M059J (cell line): Measurements from ENCODE around the gene ZFP90. TPM values are rescaled to one million over a fixed set of nuclear protein-coding genes. Genes with fewer than 3 reads are reported as not detected.

Source experiments
- DNase-seq: peaks from one replicate; pipeline ENCODE4 v3.0.0-alpha.2; 2012; ENCODE audit warnings: low read depth
- total RNA-seq: library from RNA; depleted of rRNA; stranded (reverse); fragments of >200 nt; shearing (Covaris generic); gene quantifications from 2 replicates; pipeline ENCODE4 v1.2.3, GENCODE V29; 2014; rRNA removed

ZFP90 gene
- total RNA-seq, 1 experiment from 2014 or later = 22.0 TPM

DNA sequence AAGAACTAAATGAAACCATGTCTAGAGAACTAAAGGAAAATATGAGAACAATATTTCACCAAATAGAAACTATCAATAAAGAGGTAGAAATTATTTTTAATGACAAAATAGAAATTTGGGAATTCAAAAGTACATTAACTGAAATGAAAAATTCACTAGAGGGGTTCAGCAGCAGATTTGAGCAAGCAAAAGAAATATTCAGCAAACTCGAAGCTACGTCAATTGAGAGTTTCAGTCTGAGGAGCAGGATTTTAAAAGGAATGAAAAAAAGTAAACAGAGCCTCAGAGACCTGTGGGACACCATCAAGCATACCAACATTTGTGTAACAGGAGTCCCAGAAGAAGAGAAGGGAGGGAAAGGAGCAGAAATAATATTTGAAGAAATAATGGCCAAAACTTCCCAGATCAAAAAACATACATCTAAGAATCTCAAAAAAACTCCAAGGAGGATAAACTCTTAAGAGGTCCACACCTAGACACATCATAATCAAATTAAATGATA lies 38.3 kb downstream of the ZFP90 start:
- no peak for DNase-seq

GRCh38 chr16:68590201-68590994 lies 51.3 kb downstream of the ZFP90 start:
- DNase-seq = peak; percentile 60

DNA sequence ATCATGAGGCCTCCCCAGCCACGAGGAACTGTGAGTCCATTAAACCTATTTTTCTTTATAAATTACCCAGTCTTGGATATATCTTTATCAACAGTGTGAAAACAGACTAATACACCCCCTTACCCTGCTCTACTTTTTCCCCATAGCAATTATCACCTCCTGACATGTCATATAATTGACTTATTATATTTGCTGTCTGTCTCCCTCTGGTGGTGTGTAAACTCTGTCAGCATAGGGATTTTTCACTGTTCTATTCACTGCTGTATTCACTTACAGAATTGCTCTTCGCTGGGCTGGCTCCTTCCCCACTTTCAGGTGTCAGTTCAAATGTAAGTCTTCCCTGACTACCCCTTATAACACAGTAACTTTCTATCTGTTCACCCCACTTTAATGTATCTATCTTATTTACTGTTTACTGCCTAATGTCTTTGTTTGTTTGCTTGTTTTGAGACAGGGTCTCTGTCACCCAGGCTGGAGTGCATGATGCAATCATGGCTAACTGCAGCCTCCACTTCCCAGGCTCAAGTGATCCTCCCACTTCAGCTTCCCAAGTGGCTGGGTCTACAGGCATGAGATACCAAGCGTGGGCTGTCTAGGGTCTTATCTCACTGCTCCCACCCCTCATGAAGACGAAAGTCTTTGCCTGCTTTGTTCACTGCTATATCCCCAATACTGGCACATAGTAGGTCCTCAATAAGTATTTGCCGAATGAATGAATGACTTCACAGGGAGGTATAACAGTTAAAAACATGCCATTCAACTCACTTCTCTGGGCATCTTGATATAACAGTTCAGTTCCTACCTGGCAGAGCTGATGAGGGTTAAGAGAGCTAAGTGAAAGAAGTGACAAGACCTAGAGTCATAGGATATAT lies 53.6 kb downstream of the ZFP90 start:
- no peak for DNase-seq

DNA sequence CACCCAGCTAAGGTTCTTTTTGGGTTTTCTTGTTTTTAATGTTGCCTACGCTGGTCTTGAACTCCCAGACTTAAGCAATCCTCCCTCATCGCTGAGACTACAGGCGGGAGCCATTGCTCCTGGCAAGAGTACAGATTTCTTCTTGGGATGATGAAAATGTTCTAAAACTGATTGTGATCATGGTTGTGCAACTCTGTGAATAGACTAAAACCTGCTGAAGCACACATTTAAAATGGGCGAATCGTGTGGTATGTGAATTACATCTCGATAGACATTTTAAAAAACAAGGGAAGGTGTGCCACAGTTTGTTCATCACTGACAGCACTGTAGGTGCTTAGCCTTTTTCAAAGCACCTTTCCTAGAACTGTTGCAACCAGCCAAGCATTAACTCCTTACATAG lies 57.2 kb downstream of the ZFP90 start:
- no peak for DNase-seq

DNA sequence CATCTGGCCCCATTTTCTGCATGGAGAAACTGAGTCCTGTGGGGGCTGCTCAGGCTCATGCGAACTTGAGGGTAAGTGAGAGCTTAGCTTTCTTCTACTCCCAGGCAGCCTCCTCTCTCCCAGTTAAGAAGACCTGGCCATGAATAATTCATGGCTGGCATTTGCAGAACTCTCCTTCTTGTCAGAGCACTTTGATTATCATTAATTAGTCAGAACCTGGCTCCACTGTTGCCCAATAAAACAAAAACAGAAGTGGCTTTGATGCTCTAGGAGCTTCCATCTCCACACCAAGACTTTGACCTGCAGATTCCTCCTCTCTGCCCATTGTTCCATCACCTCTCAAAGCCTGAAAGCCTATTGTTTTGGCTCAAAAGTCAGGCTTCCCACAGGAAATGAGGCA lies 60.5 kb downstream of the ZFP90 start:
- peak; percentile 25 for DNase-seq

- peak; percentile 85 for DNase-seq
Measured at GRCh38 chr16:68605746-68606145, 66.7 kb downstream of the ZFP90 start.

GRCh38 chr16:68607443-68607842 lies 68.4 kb downstream of the ZFP90 start:
- DNase-seq = no peak

GRCh38 chr16:68608330-68608729 lies 69.2 kb downstream of the ZFP90 start:
- no peak for DNase-seq

DNA sequence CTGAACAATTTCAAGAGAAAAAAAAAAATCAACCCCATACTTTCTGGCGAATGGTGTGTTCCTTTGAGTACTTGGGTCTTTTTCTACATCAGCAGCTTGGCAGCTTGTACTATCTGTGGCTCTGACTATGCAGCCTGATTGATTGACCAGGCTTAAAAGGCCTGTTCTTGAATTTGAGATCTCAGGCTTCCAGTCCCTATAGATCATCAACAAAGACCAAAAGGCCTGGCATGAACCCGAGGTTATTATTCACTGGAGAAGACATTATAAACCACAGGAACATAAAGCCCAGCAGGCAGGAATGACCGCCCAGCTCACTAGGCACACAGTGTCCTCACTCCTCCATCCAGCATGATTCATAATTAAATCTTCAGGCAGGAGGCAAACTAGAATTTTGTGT lies 73.9 kb downstream of the ZFP90 start:
- no peak for DNase-seq

- no peak for DNase-seq
Measured at GRCh38 chr16:68617734-68618133, 78.6 kb downstream of the ZFP90 start.

Other genes starting within 250 kb of the ZFP90 start
- 11.5 and 13.2 TPM in 2 replicates for gene SLC7A6OS, start 228.3 kb upstream of the ZFP90 start, total RNA-seq
- gene PRMT7, start 228.3 kb upstream of the ZFP90 start, total RNA-seq = 34.4 and 44.2 TPM in 2 replicates
- gene SMPD3, start 90.8 kb upstream of the ZFP90 start, total RNA-seq = 0.25 TPM in 1 of 2 replicates, not detected in the other
- gene CDH3, start 106.0 kb downstream of the ZFP90 start, total RNA-seq = 3.1 and 3.9 TPM in 2 replicates
- 0.05 TPM in 1 of 2 replicates, not detected in the other for gene CDH1, start 198.0 kb downstream of the ZFP90 start, total RNA-seq